Measurements from ENCODE around the gene CDYL2. TPM values are rescaled to one million over a fixed set of nuclear protein-coding genes. Genes with fewer than 3 reads are reported as not detected.

Gene CDYL2
- total and polyA plus RNA-seq, 8 donors, result 4.6 to 16.0 (median 5.7) TPM

DNA sequence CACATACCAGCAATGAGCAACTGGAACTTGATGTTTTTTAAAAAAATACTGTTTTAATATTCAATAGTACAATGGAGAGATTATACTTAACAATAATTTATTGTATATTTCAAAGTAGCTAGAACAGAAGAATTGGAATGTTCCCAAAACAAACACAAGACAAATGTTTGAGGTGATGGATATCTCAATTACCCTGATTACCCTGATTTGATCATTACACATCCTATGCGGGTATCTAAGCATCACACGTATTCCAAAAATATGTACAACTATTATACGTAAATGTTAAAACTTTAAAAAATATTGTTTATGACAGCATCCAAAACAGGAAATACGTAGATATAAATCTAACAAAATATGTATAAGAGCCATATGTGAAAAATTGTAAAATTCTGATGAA, 166.8 kb downstream of the CDYL2 start:
- no peak for ATAC-seq
- Histone ChIP-seq H3K27ac (no peak overlapping the region), H3K9me3 (peaks cover 0 to 17% of the 10 kb centered on the region in 2 donors), H3K4me1 (no peaks in the 10 kb centered on the region), H3K27me3 (no peaks in the 10 kb centered on the region), H3K4me3 (no peak overlapping the region), H3K36me3 (peaks cover 0 to 3% of the 10 kb centered on the region in 2 donors)
- intact Hi-C loops (cut with DNase I), result no loop called here
- no peak for DNase-seq
- TF ChIP-seq, protein P1, sequence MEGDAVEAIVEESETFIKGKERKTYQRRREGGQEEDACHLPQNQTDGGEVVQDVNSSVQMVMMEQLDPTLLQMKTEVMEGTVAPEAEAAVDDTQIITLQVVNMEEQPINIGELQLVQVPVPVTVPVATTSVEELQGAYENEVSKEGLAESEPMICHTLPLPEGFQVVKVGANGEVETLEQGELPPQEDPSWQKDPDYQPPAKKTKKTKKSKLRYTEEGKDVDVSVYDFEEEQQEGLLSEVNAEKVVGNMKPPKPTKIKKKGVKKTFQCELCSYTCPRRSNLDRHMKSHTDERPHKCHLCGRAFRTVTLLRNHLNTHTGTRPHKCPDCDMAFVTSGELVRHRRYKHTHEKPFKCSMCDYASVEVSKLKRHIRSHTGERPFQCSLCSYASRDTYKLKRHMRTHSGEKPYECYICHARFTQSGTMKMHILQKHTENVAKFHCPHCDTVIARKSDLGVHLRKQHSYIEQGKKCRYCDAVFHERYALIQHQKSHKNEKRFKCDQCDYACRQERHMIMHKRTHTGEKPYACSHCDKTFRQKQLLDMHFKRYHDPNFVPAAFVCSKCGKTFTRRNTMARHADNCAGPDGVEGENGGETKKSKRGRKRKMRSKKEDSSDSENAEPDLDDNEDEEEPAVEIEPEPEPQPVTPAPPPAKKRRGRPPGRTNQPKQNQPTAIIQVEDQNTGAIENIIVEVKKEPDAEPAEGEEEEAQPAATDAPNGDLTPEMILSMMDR (IDR thresholded peaks at IDR 0.05), result no peak

GRCh38 chr16:80631581-80631980, 172.8 kb downstream of the CDYL2 start:
- H3K9me3 ChIP-seq, result peaks cover 0 to 15% of the 10 kb centered on the region in 2 donors
- no peak overlapping the region for H3K27ac ChIP-seq
- no peak for ATAC-seq
- no peaks in the 10 kb centered on the region for H3K4me1 ChIP-seq
- H3K36me3 ChIP-seq, result peaks cover 0 to 23% of the 10 kb centered on the region in 2 donors
- no peak overlapping the region for H3K4me3 ChIP-seq
- no peaks in the 10 kb centered on the region for H3K27me3 ChIP-seq
- TF ChIP-seq, protein P1 (IDR thresholded peaks at IDR 0.05), result no peak
- intact Hi-C loops (cut with DNase I), result no loop called here
- DNase-seq, result no peak

GRCh38 chr16:80628254-80628653, 176.1 kb downstream of the CDYL2 start:
- DNase-seq, result no peak
- TF ChIP-seq, protein P1 (IDR thresholded peaks at IDR 0.05), result no peak
- H3K9me3 ChIP-seq, result peaks cover 0 to 4% of the 10 kb centered on the region in 2 donors
- H3K27ac ChIP-seq, result no peak overlapping the region
- peaks cover 0 to 23% of the 10 kb centered on the region in 2 donors for H3K36me3 ChIP-seq
- no peak for ATAC-seq
- intact Hi-C loops (cut with DNase I), result no loop called here
- H3K4me3 ChIP-seq, result no peak overlapping the region
- no peaks in the 10 kb centered on the region for H3K27me3 ChIP-seq
- no peaks in the 10 kb centered on the region for H3K4me1 ChIP-seq

GRCh38 chr16:80627108-80627507, 177.3 kb downstream of the CDYL2 start:
- Histone ChIP-seq H3K4me1 (no peaks in the 10 kb centered on the region), H3K4me3 (no peak overlapping the region), H3K27me3 (no peaks in the 10 kb centered on the region), H3K9me3 (peaks cover 0 to 4% of the 10 kb centered on the region in 2 donors), H3K36me3 (peaks cover 0 to 16% of the 10 kb centered on the region in 2 donors), H3K27ac (no peak overlapping the region)
- TF ChIP-seq, protein P1 (IDR thresholded peaks at IDR 0.05), result no peak
- no peak for DNase-seq
- no peak for ATAC-seq
- intact Hi-C loops (cut with DNase I), result no loop called here

DNA sequence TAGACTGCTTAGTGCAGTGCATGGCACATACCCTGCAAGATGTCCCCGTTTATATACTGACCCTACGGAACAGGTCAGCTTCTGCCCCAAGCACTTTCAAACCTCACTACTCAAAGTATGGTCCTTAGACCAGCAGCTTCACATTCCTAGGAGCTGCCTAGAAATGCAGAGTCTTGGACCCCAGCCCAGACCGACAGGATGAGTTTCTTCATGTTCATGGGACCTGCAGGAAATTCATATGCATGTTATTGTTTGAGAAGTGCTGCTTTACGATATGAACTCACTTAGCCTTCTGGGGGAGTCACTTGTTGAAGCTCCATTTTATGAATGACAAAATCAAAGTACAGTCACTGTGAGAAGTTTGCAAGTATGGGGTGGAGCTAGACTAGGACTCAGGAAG, 181.0 kb downstream of the CDYL2 start:
- no peak overlapping the region for H3K4me3 ChIP-seq
- H3K4me1 ChIP-seq, result no peaks in the 10 kb centered on the region
- H3K9me3 ChIP-seq, result peaks cover 0 to 4% of the 10 kb centered on the region in 2 donors
- ATAC-seq, result no peak
- peaks cover 0 to 30% of the 10 kb centered on the region in 2 donors for H3K36me3 ChIP-seq
- no peaks in the 10 kb centered on the region for H3K27me3 ChIP-seq
- DNase-seq, result peak in 1 of 4 donors; percentile 24
- TF ChIP-seq, protein P1 (IDR thresholded peaks at IDR 0.05), result no peak
- intact Hi-C loops (cut with DNase I), result no loop called here
- H3K27ac ChIP-seq, result no peak overlapping the region
